SK-N-SH (cell line): ENCODE results near the gene SDE2.

Source experiments
- EP300 ChIP-seq, 2 experiments: IDR thresholded peaks; 2 replicates each; pipeline versions ENCODE4 v1.4.0 to v1.6.1; 2012; ENCODE audit warnings: borderline replicate concordance in 1 of 2, low read depth in 1 of 2, low read length in 1 of 2
- EZH2phosphoT487 ChIP-seq: fragments of 200-600 bp; sonication (generic); IDR thresholded peaks from 2 replicates; pipeline ENCODE4 v1.6.1; 2017; ENCODE audit warnings: low read depth, mixed run types, mild to moderate bottlenecking, antibody characterized with exemption, moderate library complexity, borderline replicate concordance
- POLR2AphosphoS5 ChIP-seq: IDR thresholded peaks from 2 replicates; pipeline ENCODE4 v1.6.1; 2012; ENCODE audit warnings: low read depth, low read length
- RAD21 ChIP-seq: IDR thresholded peaks from 2 replicates; pipeline ENCODE4 v1.6.1; 2012; ENCODE audit warnings: mild to moderate bottlenecking, low read length
- TAF1 ChIP-seq: IDR thresholded peaks from 2 replicates; pipeline ENCODE4 v1.6.1; 2012; ENCODE audit warnings: low read depth, mild to moderate bottlenecking, low read length, moderate library complexity, borderline replicate concordance
- TEAD4 ChIP-seq: IDR thresholded peaks from 2 replicates; pipeline ENCODE4 v1.4.0; 2012; ENCODE audit warnings: mild to moderate bottlenecking, borderline replicate concordance; ENCODE audit not compliant: insufficient read depth
- YY1 ChIP-seq: IDR thresholded peaks from 2 replicates; pipeline ENCODE4 v1.4.0; 2012; ENCODE audit warnings: low read depth, mild to moderate bottlenecking
- TF ChIP-seq, protein P1 (sequence below): IDR thresholded peaks from 2 replicates; pipeline ENCODE4; 2012
- TF ChIP-seq, protein P2 (sequence below): fragments of 200-600 bp; sonication (generic); IDR thresholded peaks from 2 replicates; pipeline ENCODE4 v1.6.1; 2017; ENCODE audit warnings: antibody characterized with exemption, mild to moderate bottlenecking, moderate library complexity
- TF ChIP-seq, protein P3 (sequence below): IDR thresholded peaks from 2 replicates; pipeline ENCODE4 v1.6.1; 2012; ENCODE audit warnings: mild to moderate bottlenecking, low read depth, low read length, moderate library complexity

DNA sequence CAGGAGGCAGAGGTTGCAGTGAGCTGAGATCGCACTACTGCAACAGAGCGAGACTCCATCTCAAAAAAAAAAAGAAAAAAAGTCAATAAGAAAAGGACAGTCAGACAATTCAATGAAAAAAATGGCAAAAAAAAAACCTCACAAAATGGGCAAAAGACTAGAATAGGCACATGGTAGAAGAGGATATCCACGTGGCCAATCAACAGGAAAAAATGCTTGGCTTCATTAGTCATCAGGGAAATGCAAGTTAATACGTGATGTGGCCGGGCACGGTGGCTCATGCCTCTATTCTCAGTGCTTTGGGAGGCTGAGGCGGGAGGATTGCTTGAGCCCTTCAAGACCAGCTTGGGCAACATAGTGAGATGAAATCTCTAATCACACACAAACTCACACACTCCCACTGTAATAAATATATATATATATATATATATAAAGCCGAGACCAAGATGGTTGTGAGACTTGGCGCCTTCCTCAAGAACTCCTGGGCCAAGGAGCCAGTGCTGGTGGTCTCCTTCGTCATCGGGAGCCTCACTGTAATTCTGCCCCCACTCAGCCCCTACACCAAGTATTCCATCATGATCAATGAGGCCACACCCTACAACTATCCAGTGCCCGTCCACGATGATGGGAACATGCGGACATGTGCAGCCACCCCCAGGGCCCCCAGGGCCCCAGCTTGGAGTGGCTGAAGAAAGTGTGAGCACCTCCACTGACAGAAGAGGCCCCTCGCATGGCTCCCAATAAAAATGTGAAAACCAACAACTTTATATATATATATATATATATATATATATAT is 35.2 kb downstream of the SDE2 start:
- TF ChIP-seq, protein P1, sequence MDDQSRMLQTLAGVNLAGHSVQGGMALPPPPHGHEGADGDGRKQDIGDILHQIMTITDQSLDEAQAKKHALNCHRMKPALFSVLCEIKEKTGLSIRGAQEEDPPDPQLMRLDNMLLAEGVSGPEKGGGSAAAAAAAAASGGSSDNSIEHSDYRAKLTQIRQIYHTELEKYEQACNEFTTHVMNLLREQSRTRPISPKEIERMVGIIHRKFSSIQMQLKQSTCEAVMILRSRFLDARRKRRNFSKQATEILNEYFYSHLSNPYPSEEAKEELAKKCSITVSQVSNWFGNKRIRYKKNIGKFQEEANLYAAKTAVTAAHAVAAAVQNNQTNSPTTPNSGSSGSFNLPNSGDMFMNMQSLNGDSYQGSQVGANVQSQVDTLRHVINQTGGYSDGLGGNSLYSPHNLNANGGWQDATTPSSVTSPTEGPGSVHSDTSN = no peak
- no peak for TF ChIP-seq TEAD4
- TF ChIP-seq EP300 (IDR thresholded peaks at IDR 0.05; ENCODE audit: borderline replicate concordance in 1 of 2, low read depth in 1 of 2, low read length in 1 of 2) = no peak
- TF ChIP-seq, protein P2, sequence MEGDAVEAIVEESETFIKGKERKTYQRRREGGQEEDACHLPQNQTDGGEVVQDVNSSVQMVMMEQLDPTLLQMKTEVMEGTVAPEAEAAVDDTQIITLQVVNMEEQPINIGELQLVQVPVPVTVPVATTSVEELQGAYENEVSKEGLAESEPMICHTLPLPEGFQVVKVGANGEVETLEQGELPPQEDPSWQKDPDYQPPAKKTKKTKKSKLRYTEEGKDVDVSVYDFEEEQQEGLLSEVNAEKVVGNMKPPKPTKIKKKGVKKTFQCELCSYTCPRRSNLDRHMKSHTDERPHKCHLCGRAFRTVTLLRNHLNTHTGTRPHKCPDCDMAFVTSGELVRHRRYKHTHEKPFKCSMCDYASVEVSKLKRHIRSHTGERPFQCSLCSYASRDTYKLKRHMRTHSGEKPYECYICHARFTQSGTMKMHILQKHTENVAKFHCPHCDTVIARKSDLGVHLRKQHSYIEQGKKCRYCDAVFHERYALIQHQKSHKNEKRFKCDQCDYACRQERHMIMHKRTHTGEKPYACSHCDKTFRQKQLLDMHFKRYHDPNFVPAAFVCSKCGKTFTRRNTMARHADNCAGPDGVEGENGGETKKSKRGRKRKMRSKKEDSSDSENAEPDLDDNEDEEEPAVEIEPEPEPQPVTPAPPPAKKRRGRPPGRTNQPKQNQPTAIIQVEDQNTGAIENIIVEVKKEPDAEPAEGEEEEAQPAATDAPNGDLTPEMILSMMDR = no peak
- TF ChIP-seq YY1 = no peak
- TF ChIP-seq TAF1 = no peak
- TF ChIP-seq POLR2AphosphoS5 = no peak
- TF ChIP-seq RAD21 = no peak
- TF ChIP-seq EZH2phosphoT487 = no peak
- TF ChIP-seq, protein P3, sequence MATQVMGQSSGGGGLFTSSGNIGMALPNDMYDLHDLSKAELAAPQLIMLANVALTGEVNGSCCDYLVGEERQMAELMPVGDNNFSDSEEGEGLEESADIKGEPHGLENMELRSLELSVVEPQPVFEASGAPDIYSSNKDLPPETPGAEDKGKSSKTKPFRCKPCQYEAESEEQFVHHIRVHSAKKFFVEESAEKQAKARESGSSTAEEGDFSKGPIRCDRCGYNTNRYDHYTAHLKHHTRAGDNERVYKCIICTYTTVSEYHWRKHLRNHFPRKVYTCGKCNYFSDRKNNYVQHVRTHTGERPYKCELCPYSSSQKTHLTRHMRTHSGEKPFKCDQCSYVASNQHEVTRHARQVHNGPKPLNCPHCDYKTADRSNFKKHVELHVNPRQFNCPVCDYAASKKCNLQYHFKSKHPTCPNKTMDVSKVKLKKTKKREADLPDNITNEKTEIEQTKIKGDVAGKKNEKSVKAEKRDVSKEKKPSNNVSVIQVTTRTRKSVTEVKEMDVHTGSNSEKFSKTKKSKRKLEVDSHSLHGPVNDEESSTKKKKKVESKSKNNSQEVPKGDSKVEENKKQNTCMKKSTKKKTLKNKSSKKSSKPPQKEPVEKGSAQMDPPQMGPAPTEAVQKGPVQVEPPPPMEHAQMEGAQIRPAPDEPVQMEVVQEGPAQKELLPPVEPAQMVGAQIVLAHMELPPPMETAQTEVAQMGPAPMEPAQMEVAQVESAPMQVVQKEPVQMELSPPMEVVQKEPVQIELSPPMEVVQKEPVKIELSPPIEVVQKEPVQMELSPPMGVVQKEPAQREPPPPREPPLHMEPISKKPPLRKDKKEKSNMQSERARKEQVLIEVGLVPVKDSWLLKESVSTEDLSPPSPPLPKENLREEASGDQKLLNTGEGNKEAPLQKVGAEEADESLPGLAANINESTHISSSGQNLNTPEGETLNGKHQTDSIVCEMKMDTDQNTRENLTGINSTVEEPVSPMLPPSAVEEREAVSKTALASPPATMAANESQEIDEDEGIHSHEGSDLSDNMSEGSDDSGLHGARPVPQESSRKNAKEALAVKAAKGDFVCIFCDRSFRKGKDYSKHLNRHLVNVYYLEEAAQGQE = no peak
